Vagina (tissue), 2 donors: ENCODE data around the gene OTOS. TPM values are rescaled to one million over a fixed set of nuclear protein-coding genes. Genes with fewer than 3 reads are reported as not detected.

Source experiments
- DNase-seq, 2 donors: peaks; one replicate each; pipeline ENCODE4 v3.0.0-alpha.2; 2017; ENCODE audit errors: extremely low spot score in 2 of 2
- H3K27ac ChIP-seq: fragments of 200-600 bp; sonication (generic); one replicate; pipeline ENCODE4 v1.5.1; 2019
- H3K27me3 ChIP-seq: fragments of 200-600 bp; sonication (generic); one replicate; pipeline ENCODE4 v1.5.1; 2019
- H3K36me3 ChIP-seq, 2 donors: fragments of 200-600 bp; sonication (generic); one replicate each; pipeline ENCODE4 v1.5.1; 2017 to 2019
- H3K4me1 ChIP-seq: fragments of 200-600 bp; sonication (generic); one replicate; pipeline ENCODE4 v1.5.1; 2019
- H3K4me3 ChIP-seq, 2 donors: fragments of 200-600 bp; sonication (generic); 1 replicate in 1 of 2; 2 replicates in 1 of 2; pipeline ENCODE4 v1.5.1; 2016 to 2019
- H3K9me3 ChIP-seq: fragments of 200-600 bp; sonication (generic); one replicate; pipeline ENCODE4 v1.5.1; 2019
- CTCF ChIP-seq, 3 experiments: fragments of 450-650 bp in 2 of 3; fragments of 200-600 bp in 1 of 3; sonication (generic) in 1 of 3; IDR thresholded peaks; one replicate each; pipeline ENCODE4 v1.5.1; 2017 to 2019; ENCODE audit warnings: antibody characterized with exemption in 3 of 3, mild to moderate bottlenecking in 2 of 3, moderate library complexity in 2 of 3
- POLR2A ChIP-seq, 2 donors: fragments of 450-650 bp; IDR thresholded peaks; one replicate each; pipeline ENCODE4 v1.6.1; 2017; ENCODE audit warnings: antibody characterized with exemption in 2 of 2, mild to moderate bottlenecking in 2 of 2, moderate library complexity in 2 of 2
- POLR2AphosphoS5 ChIP-seq, 2 donors: sonication (generic); formaldehyde crosslinking; IDR thresholded peaks; one replicate each; pipeline ENCODE4 v1.9.0; 2017; ENCODE audit warnings: antibody characterized with exemption in 2 of 2, mild to moderate bottlenecking in 2 of 2, low read depth in 1 of 2; ENCODE audit not compliant: insufficient read depth in 1 of 2
- intact Hi-C: fragments of 100-400 bp; cut with DNase I; formaldehyde crosslinking; loops from one replicate; pipeline ENCODE4 v1.15.1; 2023
- total RNA-seq: library from RNA; depleted of rRNA; stranded (reverse); fragments of >200 nt; gene quantifications from one replicate; pipeline ENCODE4 v1.2.3, GENCODE V29; 2016

OTOS gene
- total RNA-seq, 1 donor from 2014 or later = not detected

- no peaks in the 10 kb centered on the region for H3K9me3 ChIP-seq
- no peak overlapping the region for H3K27ac ChIP-seq
- H3K36me3 ChIP-seq = no peaks in the 10 kb centered on the region
- TF ChIP-seq POLR2A (IDR thresholded peaks at IDR 0.05) = no peak
- TF ChIP-seq CTCF (IDR thresholded peaks at IDR 0.05) = no peak
- TF ChIP-seq POLR2AphosphoS5 (IDR thresholded peaks at IDR 0.05; ENCODE audit: insufficient read depth in 1 of 2, low read depth in 1 of 2) = no peak
- intact Hi-C loops = no loop called here
- no peak for DNase-seq
- H3K27me3 ChIP-seq = no peaks in the 10 kb centered on the region
- no peak overlapping the region for H3K4me3 ChIP-seq
- no peaks in the 10 kb centered on the region for H3K4me1 ChIP-seq
Measured at GRCh38 chr2:240183875-240184590, 43.6 kb upstream of the OTOS start.

- H3K27ac ChIP-seq = no peak overlapping the region
- intact Hi-C loops = no loop called here
- no peak for DNase-seq
- TF ChIP-seq POLR2A (IDR thresholded peaks at IDR 0.05) = no peak
- no peak for TF ChIP-seq POLR2AphosphoS5 (IDR thresholded peaks at IDR 0.05; ENCODE audit: insufficient read depth in 1 of 2, low read depth in 1 of 2)
- TF ChIP-seq CTCF (IDR thresholded peaks at IDR 0.05) = no peak
- no peaks in the 10 kb centered on the region for H3K27me3 ChIP-seq
- no peaks in the 10 kb centered on the region for H3K9me3 ChIP-seq
- no peaks in the 10 kb centered on the region for H3K36me3 ChIP-seq
- no peak overlapping the region for H3K4me3 ChIP-seq
- no peaks in the 10 kb centered on the region for H3K4me1 ChIP-seq
Measured at GRCh38 chr2:240183006-240183874, 42.8 kb upstream of the OTOS start.

GRCh38 chr2:240182476-240182875 is 42.0 kb upstream of the OTOS start:
- Histone ChIP-seq H3K4me1 (no peaks in the 10 kb centered on the region), H3K4me3 (no peak overlapping the region), H3K36me3 (no peaks in the 10 kb centered on the region), H3K27ac (no peak overlapping the region), H3K9me3 (no peaks in the 10 kb centered on the region), H3K27me3 (no peaks in the 10 kb centered on the region)
- no peak for DNase-seq
- no peak for TF ChIP-seq CTCF (IDR thresholded peaks at IDR 0.05)
- TF ChIP-seq POLR2A (IDR thresholded peaks at IDR 0.05) = no peak
- no peak for TF ChIP-seq POLR2AphosphoS5 (IDR thresholded peaks at IDR 0.05; ENCODE audit: insufficient read depth in 1 of 2, low read depth in 1 of 2)
- intact Hi-C loops = no loop called here

GRCh38 chr2:240182001-240182400 is 41.5 kb upstream of the OTOS start:
- Histone ChIP-seq H3K4me3 (no peak overlapping the region), H3K36me3 (no peaks in the 10 kb centered on the region), H3K27me3 (no peaks in the 10 kb centered on the region), H3K4me1 (no peaks in the 10 kb centered on the region), H3K27ac (no peak overlapping the region), H3K9me3 (no peaks in the 10 kb centered on the region)
- no peak for TF ChIP-seq POLR2A (IDR thresholded peaks at IDR 0.05)
- TF ChIP-seq POLR2AphosphoS5 (IDR thresholded peaks at IDR 0.05; ENCODE audit: insufficient read depth in 1 of 2, low read depth in 1 of 2) = no peak
- TF ChIP-seq CTCF (IDR thresholded peaks at IDR 0.05) = no peak
- intact Hi-C loops = no loop called here
- no peak for DNase-seq
